ENCODE data around the gene SULT2A1.

DNA sequence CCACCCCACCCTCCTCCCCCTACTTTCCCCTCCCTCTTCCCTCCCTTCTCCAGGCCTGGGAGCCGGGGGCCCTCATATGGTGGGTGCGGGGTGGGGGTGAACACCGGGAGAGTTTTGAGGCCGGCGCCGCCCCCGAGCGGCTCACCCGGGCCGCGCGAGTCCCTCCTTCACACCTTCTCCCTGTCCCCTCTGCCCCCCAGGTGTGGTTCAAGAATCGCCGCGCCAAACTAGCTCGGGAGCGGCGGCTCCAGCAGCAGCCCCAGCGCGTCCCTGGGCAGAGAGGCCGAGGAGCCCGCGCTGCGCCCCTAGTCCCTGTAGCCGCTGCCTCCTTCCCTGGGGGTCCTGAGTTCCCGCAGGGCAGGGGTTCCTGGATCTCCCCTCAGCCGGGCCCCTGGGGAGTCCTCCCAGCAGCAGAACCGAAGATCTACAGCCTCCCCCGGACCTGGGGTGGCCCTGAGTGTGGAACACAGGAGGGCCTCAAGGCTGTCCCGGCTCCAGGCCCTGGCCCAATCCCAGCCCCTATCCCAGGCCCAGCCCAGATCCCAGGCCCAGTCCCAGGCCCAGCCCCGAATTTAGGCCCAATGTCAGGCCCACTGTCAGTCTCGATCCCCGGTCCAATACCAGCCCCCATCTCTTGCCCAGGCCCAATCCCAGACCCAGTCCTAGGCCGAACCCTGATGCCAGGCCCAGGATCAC lies 25.4 kb downstream of the SULT2A1 start:
- TF ChIP-seq POLR2AphosphoS5 (IDR thresholded peaks at IDR 0.05; ENCODE audit: borderline replicate concordance, low read depth, low read length): no peak
- no peak for TF ChIP-seq EZH2 (IDR thresholded peaks at IDR 0.05)
